Hepatocyte (in vitro differentiated cells): ENCODE data around the gene ADGRD2. TPM values are rescaled to one million over a fixed set of nuclear protein-coding genes. Genes with fewer than 3 reads are reported as not detected.

Experiments used
- DNase-seq: peaks from one replicate; pipeline ENCODE4 v3.0.0-alpha.2; 2016; ENCODE audit warnings: low spot score
- H2AFZ ChIP-seq: fragments of 200-600 bp; sonication (generic); 2 replicates; pipeline ENCODE4 v1.6.0; 2016; ENCODE audit warnings: antibody characterized with exemption, mild to moderate bottlenecking
- H3K27ac ChIP-seq: fragments of 200-600 bp; sonication (generic); 2 replicates; pipeline ENCODE4 v1.5.1; 2016; ENCODE audit warnings: mild to moderate bottlenecking
- H3K27me3 ChIP-seq: fragments of 200-600 bp; sonication (generic); 2 replicates; pipeline ENCODE4 v1.6.1; 2016
- H3K36me3 ChIP-seq: fragments of 200-600 bp; sonication (generic); replicated peaks from 2 replicates; pipeline ENCODE4 v1.5.1; 2016; ENCODE audit warnings: low read depth; ENCODE audit not compliant: insufficient read depth
- H3K4me1 ChIP-seq: fragments of 200-600 bp; sonication (generic); 2 replicates; pipeline ENCODE4 v1.5.1; 2016; ENCODE audit warnings: mild to moderate bottlenecking, moderate library complexity; ENCODE audit not compliant: insufficient read depth
- H3K4me2 ChIP-seq: fragments of 200-600 bp; sonication (generic); 2 replicates; pipeline ENCODE4 v1.6.0; 2016
- H3K4me3 ChIP-seq: fragments of 200-600 bp; sonication (generic); 2 replicates; pipeline ENCODE4 v1.5.1; 2016; ENCODE audit warnings: mild to moderate bottlenecking
- H3K79me2 ChIP-seq: fragments of 200-600 bp; sonication (generic); 2 replicates; pipeline ENCODE4 v1.6.0; 2017; ENCODE audit warnings: mild to moderate bottlenecking
- H3K9me2 ChIP-seq: fragments of 200-600 bp; sonication (generic); replicated peaks from 2 replicates; pipeline ENCODE4 v1.6.0; 2017; ENCODE audit warnings: mild to moderate bottlenecking; ENCODE audit not compliant: insufficient read depth
- H3K9me3 ChIP-seq: fragments of 200-600 bp; sonication (generic); 2 replicates; pipeline ENCODE4 v1.5.1; 2016; ENCODE audit warnings: low read depth, mild to moderate bottlenecking
- H4K20me1 ChIP-seq: fragments of 200-600 bp; sonication (generic); 2 replicates; pipeline ENCODE4 v1.6.0; 2016; ENCODE audit warnings: mild to moderate bottlenecking; ENCODE audit not compliant: insufficient read depth, poor library complexity, severe bottlenecking
- EZH2 ChIP-seq: fragments of 200-600 bp; sonication (generic); IDR thresholded peaks from 2 replicates; pipeline ENCODE4 v1.6.1; 2016; ENCODE audit warnings: antibody characterized with exemption, mild to moderate bottlenecking, borderline replicate concordance
- EZH2phosphoT487 ChIP-seq: fragments of 200-600 bp; sonication (generic); IDR thresholded peaks from one replicate; pipeline ENCODE4 v1.6.1; 2018; ENCODE audit warnings: antibody characterized with exemption, mild to moderate bottlenecking, low read depth, moderate library complexity; ENCODE audit not compliant: unreplicated experiment, severe bottlenecking
- WGBS: methylation state at CpG from one replicate; pipeline ENCODE4 v1.1.6; 2016; ENCODE audit warnings: low lambda C conversion rate; ENCODE audit errors: missing lambda C conversion rate; 5-methylcytosine and 5-hydroxymethylcytosine counted together
- polyA plus RNA-seq: library from polyadenylated mRNA; unstranded; fragments of >200 nt; fragmentation: Nextera tagmentation; extraction: Ambion mirVana; gene quantifications from 2 replicates; pipeline ENCODE4 v1.2.1, GENCODE V29; 2016
- total RNA-seq: library from RNA; depleted of rRNA; stranded (reverse); fragments of >200 nt; gene quantifications from 2 replicates; pipeline ENCODE4 v1.2.3, GENCODE V29; 2014
- TF ChIP-seq, protein P1 (sequence below): fragments of 200-600 bp; sonication (generic); IDR thresholded peaks from 2 replicates; pipeline ENCODE4 v1.5.1; 2016; ENCODE audit warnings: antibody characterized with exemption, mild to moderate bottlenecking; ENCODE audit not compliant: poor library complexity

Gene ADGRD2
- total and polyA plus RNA-seq, 2 experiments from 2014 or later = not detected

DNA sequence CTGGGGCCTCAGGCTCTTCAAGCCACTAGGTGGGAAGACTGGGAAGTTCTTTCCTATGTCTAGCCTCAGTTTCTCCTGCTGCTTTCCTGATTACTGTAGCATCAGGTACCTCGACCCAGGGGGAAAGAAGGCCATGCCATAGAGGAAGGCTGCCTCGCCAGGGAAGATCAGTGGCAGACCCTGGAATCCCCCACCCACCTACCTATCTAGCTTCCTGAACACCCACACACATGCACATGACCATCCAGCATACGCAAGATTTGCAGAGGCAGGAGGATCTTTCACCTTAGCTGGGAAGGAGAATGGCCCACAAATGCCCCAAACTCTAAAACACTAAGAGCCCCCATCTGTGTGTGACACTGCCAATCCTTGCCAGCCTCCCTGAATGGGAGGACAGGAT lies 49.0 kb downstream of the ADGRD2 start:
- H3K36me3 ChIP-seq = no peaks in the 10 kb centered on the region
- TF ChIP-seq EZH2 = no peak
- TF ChIP-seq, protein P1, sequence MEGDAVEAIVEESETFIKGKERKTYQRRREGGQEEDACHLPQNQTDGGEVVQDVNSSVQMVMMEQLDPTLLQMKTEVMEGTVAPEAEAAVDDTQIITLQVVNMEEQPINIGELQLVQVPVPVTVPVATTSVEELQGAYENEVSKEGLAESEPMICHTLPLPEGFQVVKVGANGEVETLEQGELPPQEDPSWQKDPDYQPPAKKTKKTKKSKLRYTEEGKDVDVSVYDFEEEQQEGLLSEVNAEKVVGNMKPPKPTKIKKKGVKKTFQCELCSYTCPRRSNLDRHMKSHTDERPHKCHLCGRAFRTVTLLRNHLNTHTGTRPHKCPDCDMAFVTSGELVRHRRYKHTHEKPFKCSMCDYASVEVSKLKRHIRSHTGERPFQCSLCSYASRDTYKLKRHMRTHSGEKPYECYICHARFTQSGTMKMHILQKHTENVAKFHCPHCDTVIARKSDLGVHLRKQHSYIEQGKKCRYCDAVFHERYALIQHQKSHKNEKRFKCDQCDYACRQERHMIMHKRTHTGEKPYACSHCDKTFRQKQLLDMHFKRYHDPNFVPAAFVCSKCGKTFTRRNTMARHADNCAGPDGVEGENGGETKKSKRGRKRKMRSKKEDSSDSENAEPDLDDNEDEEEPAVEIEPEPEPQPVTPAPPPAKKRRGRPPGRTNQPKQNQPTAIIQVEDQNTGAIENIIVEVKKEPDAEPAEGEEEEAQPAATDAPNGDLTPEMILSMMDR = no peak
- H4K20me1 ChIP-seq = no peaks in the 10 kb centered on the region
- no peak overlapping the region for H3K4me3 ChIP-seq
- H3K4me2 ChIP-seq = no peak overlapping the region
- WGBS = 79% methylated on average over 3 of the region's 3 CpGs
- no peaks in the 10 kb centered on the region for H3K9me2 ChIP-seq
- no peaks in the 10 kb centered on the region for H3K79me2 ChIP-seq
- H3K4me1 ChIP-seq = peaks cover 7% of the 10 kb centered on the region
- peaks cover 50% of the 10 kb centered on the region for H3K27me3 ChIP-seq
- DNase-seq = no peak
- H3K9me3 ChIP-seq = no peaks in the 10 kb centered on the region
- H3K27ac ChIP-seq = no peak overlapping the region
- no peak overlapping the region for H2AFZ ChIP-seq

DNA sequence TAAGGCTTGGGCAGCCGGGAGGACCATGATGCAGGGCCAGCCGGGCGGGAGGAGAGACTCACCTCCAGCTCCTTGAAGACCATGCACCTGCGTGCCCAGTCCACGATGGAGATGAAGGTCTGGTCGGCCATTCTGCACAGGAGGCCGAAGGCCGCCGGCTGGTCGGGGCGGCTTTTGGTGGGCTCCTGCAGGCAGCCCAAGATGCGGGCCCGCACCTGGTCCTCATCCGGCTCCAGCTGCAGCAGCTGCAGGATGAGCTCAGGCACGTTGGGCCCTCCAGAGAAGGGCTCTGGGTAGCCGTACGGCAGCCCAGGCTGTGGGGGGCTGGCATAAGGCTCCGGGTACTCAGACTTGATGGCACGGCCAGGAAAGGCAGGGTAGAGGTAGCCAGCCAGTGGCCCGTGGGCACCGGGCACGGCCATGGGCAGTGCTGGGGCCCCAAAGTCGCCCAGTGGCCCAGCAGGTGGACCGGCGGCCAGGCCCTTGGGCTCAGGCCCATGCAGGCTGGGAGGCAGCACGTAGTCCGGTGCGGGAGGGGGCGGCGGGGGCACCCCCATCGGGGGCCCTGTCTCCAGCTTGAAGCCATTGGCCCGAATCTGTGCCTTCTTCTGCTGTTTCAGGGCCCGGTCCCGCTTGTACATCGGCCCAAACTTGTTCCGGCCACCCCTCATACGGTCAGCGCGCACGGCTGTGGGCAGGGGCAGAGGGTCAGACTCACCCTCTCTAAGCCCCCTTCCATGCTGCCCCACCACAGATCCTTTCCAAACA lies 50.0 kb downstream of the ADGRD2 start:
- no peak for DNase-seq
- Histone ChIP-seq H3K9me3 (no peaks in the 10 kb centered on the region), H2AFZ (no peak overlapping the region), H3K4me3 (no peak overlapping the region), H3K27ac (no peak overlapping the region), H3K27me3 (peaks cover 57% of the 10 kb centered on the region), H4K20me1 (no peaks in the 10 kb centered on the region), H3K36me3 (no peaks in the 10 kb centered on the region), H3K79me2 (no peaks in the 10 kb centered on the region), H3K9me2 (no peaks in the 10 kb centered on the region), H3K4me2 (no peak overlapping the region), H3K4me1 (peaks cover 8% of the 10 kb centered on the region)
- TF ChIP-seq EZH2 (no peak), EZH2phosphoT487 (no peak)
- TF ChIP-seq, protein P1 = no peak
- 95% methylated on average over 31 of the region's 40 CpGs for WGBS

DNA sequence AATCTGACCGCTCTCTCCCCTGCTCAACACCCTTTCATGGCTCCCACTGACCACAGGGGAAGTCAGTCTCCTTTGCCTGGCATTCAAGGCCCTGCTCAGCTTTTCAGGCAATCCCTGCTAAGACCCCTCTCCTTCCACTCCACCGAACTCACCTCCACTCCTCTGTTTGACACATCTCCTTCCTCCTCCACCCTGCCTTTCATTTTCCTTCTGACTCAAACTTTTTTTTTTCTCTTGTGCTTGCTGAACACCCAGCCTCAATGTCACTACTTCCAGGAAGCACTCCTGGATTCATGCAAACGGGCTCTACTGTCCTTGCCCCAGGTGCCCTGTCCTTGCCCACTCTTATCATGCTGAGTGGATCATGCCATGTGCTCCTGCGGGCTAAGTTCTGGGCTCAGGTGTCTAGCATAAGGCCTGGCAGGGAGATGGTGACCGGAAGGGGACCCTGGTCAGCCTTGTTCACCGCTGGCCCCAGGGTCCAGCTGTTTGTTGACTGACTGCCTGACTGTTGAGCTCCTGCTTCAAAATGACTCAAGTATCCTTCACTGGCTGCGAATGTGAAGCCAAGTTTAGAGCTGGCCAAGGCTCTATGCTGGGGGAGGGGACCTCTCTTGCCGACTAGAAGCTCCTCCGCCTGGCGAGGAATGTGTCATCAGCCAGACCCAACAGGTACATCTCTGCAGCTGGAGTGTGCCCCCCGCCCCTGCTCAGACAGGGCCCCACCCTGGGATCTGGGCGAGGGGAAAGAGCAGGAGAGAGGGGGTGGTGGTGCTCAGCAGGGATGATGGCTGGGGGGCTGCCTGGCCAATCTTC lies 50.8 kb downstream of the ADGRD2 start:
- H3K4me2 ChIP-seq = no peak overlapping the region
- 81% methylated on average over 12 of the region's 12 CpGs for WGBS
- TF ChIP-seq EZH2 (no peak), EZH2phosphoT487 (no peak)
- TF ChIP-seq, protein P1 = no peak
- H4K20me1 ChIP-seq = no peaks in the 10 kb centered on the region
- H3K9me3 ChIP-seq = no peaks in the 10 kb centered on the region
- no peak overlapping the region for H3K4me3 ChIP-seq
- H3K27me3 ChIP-seq = peaks cover 64% of the 10 kb centered on the region
- H3K36me3 ChIP-seq = no peaks in the 10 kb centered on the region
- H3K79me2 ChIP-seq = no peaks in the 10 kb centered on the region
- no peak overlapping the region for H2AFZ ChIP-seq
- no peak for DNase-seq
- H3K27ac ChIP-seq = no peak overlapping the region
- H3K4me1 ChIP-seq = peaks cover 8% of the 10 kb centered on the region
- no peaks in the 10 kb centered on the region for H3K9me2 ChIP-seq
